GM10847 (cell line): ENCODE measurements around the gene SYAP1.

Source experiments
- POLR2A ChIP-seq: IDR thresholded peaks from 2 replicates; pipeline ENCODE4 v1.6.1; 2011; ENCODE audit not compliant: insufficient read length; ENCODE audit errors: extremely low read depth

The SYAP1 gene

GRCh38 chrX:16804923-16805464 is 85.6 kb downstream of the SYAP1 start:
- TF ChIP-seq POLR2A = no peak

DNA sequence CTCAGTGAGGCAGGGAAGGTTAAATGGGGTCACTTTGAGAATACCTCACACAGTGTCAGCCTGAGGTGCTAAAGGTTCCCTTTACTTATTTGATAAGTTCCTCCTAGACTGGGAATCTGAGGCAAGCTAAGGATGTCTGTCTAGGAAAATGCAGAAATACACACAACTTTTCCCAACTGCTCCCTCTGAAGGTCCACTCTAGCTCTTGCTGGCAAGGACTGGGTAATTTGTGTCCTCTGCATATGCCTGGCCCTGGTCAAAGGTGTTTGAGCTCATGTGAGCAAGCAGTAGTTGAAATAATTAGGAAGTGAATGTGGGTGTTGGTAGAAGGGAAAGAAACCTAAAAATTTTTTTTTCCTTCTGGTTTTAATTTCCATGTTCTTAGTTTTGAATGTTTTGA is 88.1 kb downstream of the SYAP1 start:
- no peak for TF ChIP-seq POLR2A

GRCh38 chrX:16807976-16808542 is 88.6 kb downstream of the SYAP1 start:
- no peak for TF ChIP-seq POLR2A

DNA sequence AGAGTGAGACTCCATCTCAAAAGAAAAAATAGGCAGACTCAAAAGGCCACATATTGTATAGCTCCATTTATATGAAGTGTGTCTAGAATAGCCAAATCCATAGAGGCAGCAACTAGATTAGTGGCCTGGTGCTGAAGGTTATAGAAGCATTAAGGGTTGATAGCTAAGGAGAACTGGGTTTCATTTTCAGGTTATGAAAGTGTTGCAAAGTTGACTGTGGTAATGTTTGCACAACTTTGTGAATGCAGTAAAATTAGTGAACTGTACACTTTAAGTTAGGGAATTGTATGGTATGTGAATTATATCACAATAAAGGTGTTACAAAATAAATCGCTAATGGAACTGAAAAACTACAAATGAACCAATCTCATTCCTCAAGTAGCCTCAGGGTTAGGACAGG is 95.2 kb downstream of the SYAP1 start:
- no peak for TF ChIP-seq POLR2A
